ENCODE results near the gene LGSN. TPM values are rescaled to one million over a fixed set of nuclear protein-coding genes. Genes with fewer than 3 reads are reported as not detected.
A peak's percentile ranks its signal among the peaks of the same experiment; 100 is the strongest.

LGSN gene
- total and polyA plus RNA-seq, 2 experiments from 2014 or later = 2.6 to 4.1 TPM

- TF ChIP-seq EZH2 (IDR thresholded peaks at IDR 0.05; ENCODE audit: borderline replicate concordance) (no peak), CTCF (IDR thresholded peaks at IDR 0.05; ENCODE audit: poor library complexity) (peak; percentile 66), EZH2phosphoT487 (IDR thresholded peaks at IDR 0.05; ENCODE audit: low read depth, severe bottlenecking, unreplicated experiment) (no peak)
- H3K4me2 ChIP-seq = no peak overlapping the region
- no peak overlapping the region for H3K27ac ChIP-seq
- no peaks in the 10 kb centered on the region for H3K27me3 ChIP-seq
- no peaks in the 10 kb centered on the region for H3K79me2 ChIP-seq
- no peaks in the 10 kb centered on the region for H3K36me3 ChIP-seq (replicated peaks; ENCODE audit: insufficient read depth, low read depth)
- H4K20me1 ChIP-seq (ENCODE audit: insufficient read depth, poor library complexity, severe bottlenecking) = no peaks in the 10 kb centered on the region
- no peaks in the 10 kb centered on the region for H3K9me3 ChIP-seq (ENCODE audit: low read depth)
- peak; percentile 50 for DNase-seq (ENCODE audit: low spot score)
- H3K9me2 ChIP-seq (replicated peaks; ENCODE audit: insufficient read depth) = no peaks in the 10 kb centered on the region
- no peak overlapping the region for H2AFZ ChIP-seq
- no peaks in the 10 kb centered on the region for H3K4me1 ChIP-seq (ENCODE audit: insufficient read depth)
- WGBS (ENCODE audit: low lambda C conversion rate, missing lambda C conversion rate) = 3% methylated on average over 1 of the region's 1 CpG
- no peak overlapping the region for H3K4me3 ChIP-seq
Measured at GRCh38 chr6:63272397-63272796, 47.4 kb downstream of the LGSN start.

DNA sequence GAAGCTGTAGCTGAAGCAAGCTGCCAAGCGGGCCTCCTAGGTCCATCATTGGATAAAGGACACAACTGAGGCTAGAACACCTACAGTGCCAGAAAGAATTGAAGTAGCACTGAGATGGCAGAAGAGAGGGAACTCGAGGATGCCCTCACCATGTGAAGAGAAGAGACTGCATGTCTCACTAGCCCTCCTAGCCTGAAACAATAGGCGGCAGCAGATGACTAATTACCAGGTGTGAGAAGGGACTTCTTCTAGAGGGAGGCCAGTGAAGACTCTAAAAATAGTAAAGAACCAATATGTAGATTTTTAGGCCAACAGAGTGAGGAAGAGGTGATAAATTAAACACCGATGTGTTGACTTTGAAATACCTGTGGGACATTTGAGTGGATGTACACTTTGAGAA, 50.3 kb downstream of the LGSN start:
- H3K27me3 ChIP-seq = no peaks in the 10 kb centered on the region
- H2AFZ ChIP-seq = no peak overlapping the region
- no peaks in the 10 kb centered on the region for H3K4me1 ChIP-seq (ENCODE audit: insufficient read depth)
- H4K20me1 ChIP-seq (ENCODE audit: insufficient read depth, poor library complexity, severe bottlenecking) = no peaks in the 10 kb centered on the region
- TF ChIP-seq EZH2phosphoT487 (IDR thresholded peaks at IDR 0.05; ENCODE audit: low read depth, severe bottlenecking, unreplicated experiment) (no peak), EZH2 (IDR thresholded peaks at IDR 0.05; ENCODE audit: borderline replicate concordance) (no peak), CTCF (IDR thresholded peaks at IDR 0.05; ENCODE audit: poor library complexity) (no peak)
- no peaks in the 10 kb centered on the region for H3K9me2 ChIP-seq (replicated peaks; ENCODE audit: insufficient read depth)
- H3K36me3 ChIP-seq (replicated peaks; ENCODE audit: insufficient read depth, low read depth) = no peaks in the 10 kb centered on the region
- no peak overlapping the region for H3K27ac ChIP-seq
- H3K4me3 ChIP-seq = no peak overlapping the region
- no peak for DNase-seq (ENCODE audit: low spot score)
- no peaks in the 10 kb centered on the region for H3K9me3 ChIP-seq (ENCODE audit: low read depth)
- WGBS (ENCODE audit: low lambda C conversion rate, missing lambda C conversion rate) = 74% methylated on average over 4 of the region's 4 CpGs
- H3K4me2 ChIP-seq = no peak overlapping the region
- no peaks in the 10 kb centered on the region for H3K79me2 ChIP-seq

- 93% methylated on average over 2 of the region's 2 CpGs for WGBS (ENCODE audit: low lambda C conversion rate, missing lambda C conversion rate)
- no peak overlapping the region for H3K4me3 ChIP-seq
- no peak overlapping the region for H2AFZ ChIP-seq
- DNase-seq (ENCODE audit: low spot score) = no peak
- H3K4me1 ChIP-seq (ENCODE audit: insufficient read depth) = peaks cover 2% of the 10 kb centered on the region
- no peak for TF ChIP-seq CTCF (IDR thresholded peaks at IDR 0.05; ENCODE audit: poor library complexity)
- TF ChIP-seq EZH2 (IDR thresholded peaks at IDR 0.05; ENCODE audit: borderline replicate concordance) = no peak
- TF ChIP-seq EZH2phosphoT487 (IDR thresholded peaks at IDR 0.05; ENCODE audit: low read depth, severe bottlenecking, unreplicated experiment) = no peak
- H3K27ac ChIP-seq = no peak overlapping the region
- no peaks in the 10 kb centered on the region for H3K9me2 ChIP-seq (replicated peaks; ENCODE audit: insufficient read depth)
- no peaks in the 10 kb centered on the region for H3K79me2 ChIP-seq
- H3K4me2 ChIP-seq = no peak overlapping the region
- H3K36me3 ChIP-seq (replicated peaks; ENCODE audit: insufficient read depth, low read depth) = no peaks in the 10 kb centered on the region
- H3K9me3 ChIP-seq (ENCODE audit: low read depth) = no peaks in the 10 kb centered on the region
- no peaks in the 10 kb centered on the region for H3K27me3 ChIP-seq
- no peaks in the 10 kb centered on the region for H4K20me1 ChIP-seq (ENCODE audit: insufficient read depth, poor library complexity, severe bottlenecking)
Measured at GRCh38 chr6:63268574-63268973, 51.2 kb downstream of the LGSN start.

- Histone ChIP-seq H4K20me1 (ENCODE audit: insufficient read depth, poor library complexity, severe bottlenecking) (no peaks in the 10 kb centered on the region), H3K4me2 (no peak overlapping the region), H3K27ac (no peak overlapping the region), H3K4me3 (no peak overlapping the region), H3K27me3 (no peaks in the 10 kb centered on the region), H3K4me1 (ENCODE audit: insufficient read depth) (peaks cover 3% of the 10 kb centered on the region), H3K36me3 (replicated peaks; ENCODE audit: insufficient read depth, low read depth) (no peaks in the 10 kb centered on the region), H3K79me2 (no peaks in the 10 kb centered on the region), H3K9me2 (replicated peaks; ENCODE audit: insufficient read depth) (no peaks in the 10 kb centered on the region), H3K9me3 (ENCODE audit: low read depth) (no peaks in the 10 kb centered on the region), H2AFZ (no peak overlapping the region)
- no peak for DNase-seq (ENCODE audit: low spot score)
- no peak for TF ChIP-seq EZH2phosphoT487 (IDR thresholded peaks at IDR 0.05; ENCODE audit: low read depth, severe bottlenecking, unreplicated experiment)
- no peak for TF ChIP-seq CTCF (IDR thresholded peaks at IDR 0.05; ENCODE audit: poor library complexity)
- no peak for TF ChIP-seq EZH2 (IDR thresholded peaks at IDR 0.05; ENCODE audit: borderline replicate concordance)
- WGBS (ENCODE audit: low lambda C conversion rate, missing lambda C conversion rate) = 85% methylated on average over 1 of the region's 1 CpG
Measured at GRCh38 chr6:63267828-63268227, 52.0 kb downstream of the LGSN start.
